ENCODE data around the gene NAT14. TPM values are rescaled to one million over a fixed set of nuclear protein-coding genes. Genes with fewer than 3 reads are reported as not detected.

NAT14 gene
- total RNA-seq, 2 donors from 2014 or later, result 51.3 to 67.1 TPM

- H3K27ac Mint-ChIP-seq, result no peak overlapping the region
- H3K9me3 Mint-ChIP-seq, result no peaks in the 10 kb centered on the region
- WGBS, 2 experiments (ENCODE audit: insufficient coverage in 1 of 2, insufficient read length in 1 of 2), result 91 to 92% methylated on average over 16 to 19 of the region's 19 CpGs
Measured at GRCh38 chr19:55474269-55475265, 10.4 kb upstream of the NAT14 start.

GRCh38 chr19:55476100-55476775 is 8.8 kb upstream of the NAT14 start, which contains the start of gene ZNF628:
ZNF628 (plus strand) TSS chr19:55476617; CDS start chr19:55479911, 3,294 bp downstream.
- no peak for TF ChIP-seq CTCF (conservative IDR thresholded peaks at IDR 0.05)
- WGBS, 2 experiments (ENCODE audit: insufficient coverage in 1 of 2, insufficient read length in 1 of 2), result 0 to 3% methylated on average over 5 to 52 of the region's 61 CpGs
- no peaks in the 10 kb centered on the region for H3K9me3 Mint-ChIP-seq
- Histone ChIP-seq H3K4me3 (ENCODE audit: low read length) (peak within 1 kb of the TSS; percentile 95), H3K27me3 (ENCODE audit: control insufficient read depth, insufficient read depth, low read length, poor library complexity, severe bottlenecking) (no peaks in the 10 kb centered on the region), H3K9me3 (ENCODE audit: control insufficient read depth, low read length) (no peaks in the 10 kb centered on the region), H3K36me3 (ENCODE audit: control insufficient read depth, insufficient read depth, low read length) (peaks cover 5% of the 10 kb centered on the region), H3K4me1 (ENCODE audit: control insufficient read depth, insufficient read depth, low read length) (no peaks in the 10 kb centered on the region), H3K27ac (ENCODE audit: low read depth, low read length) (peak within 1 kb of the TSS; percentile 76), H3K9ac (ENCODE audit: extremely low read depth, low read length, poor library complexity, severe bottlenecking) (peak within 1 kb of the TSS; percentile 30)
- no peaks in the 10 kb centered on the region for H3K27me3 Mint-ChIP-seq (ENCODE audit: insufficient read depth)
- peak within 1 kb of the TSS; percentile 95 for H3K27ac Mint-ChIP-seq
- H3K36me3 Mint-ChIP-seq (ENCODE audit: low read depth), result peaks cover 7% of the 10 kb centered on the region
- H3K4me3 Mint-ChIP-seq, result peak within 1 kb of the TSS; percentile 76
- peak; percentile 99 for DNase-seq
- H3K4me1 Mint-ChIP-seq, result peaks cover 17% of the 10 kb centered on the region

More at GRCh38 chr19:55474269-55475265, 10.4 kb upstream of the NAT14 start:
- Mint-ChIP-seq H3K4me3 (no peak overlapping the region), H3K4me1 (peaks cover 17% of the 10 kb centered on the region), H3K27me3 (ENCODE audit: insufficient read depth) (no peaks in the 10 kb centered on the region), H3K36me3 (ENCODE audit: low read depth) (peaks cover 3% of the 10 kb centered on the region)
- no peaks in the 10 kb centered on the region for H3K36me3 ChIP-seq (ENCODE audit: control insufficient read depth, insufficient read depth, low read length)
- no peak for TF ChIP-seq CTCF (conservative IDR thresholded peaks at IDR 0.05)
- no peak overlapping the region for H3K9ac ChIP-seq (ENCODE audit: extremely low read depth, low read length, poor library complexity, severe bottlenecking)
- no peak overlapping the region for H3K27ac ChIP-seq (ENCODE audit: low read depth, low read length)
- H3K9me3 ChIP-seq (ENCODE audit: control insufficient read depth, low read length), result no peaks in the 10 kb centered on the region
- no peak overlapping the region for H3K4me3 ChIP-seq (ENCODE audit: low read length)
- no peaks in the 10 kb centered on the region for H3K4me1 ChIP-seq (ENCODE audit: control insufficient read depth, insufficient read depth, low read length)
- peak; percentile 61 for DNase-seq
- no peaks in the 10 kb centered on the region for H3K27me3 ChIP-seq (ENCODE audit: control insufficient read depth, insufficient read depth, low read length, poor library complexity, severe bottlenecking)

- H3K27ac Mint-ChIP-seq, result peak overlapping the region; percentile 8
- WGBS, 2 experiments (ENCODE audit: insufficient coverage in 1 of 2, insufficient read length in 1 of 2), result 89 to 90% methylated on average over 13 of the region's 13 CpGs
Measured at GRCh38 chr19:55477905-55478304, 7.1 kb upstream of the NAT14 start.

More at GRCh38 chr19:55477905-55478304, 7.1 kb upstream of the NAT14 start:
- no peak overlapping the region for H3K9ac ChIP-seq (ENCODE audit: extremely low read depth, low read length, poor library complexity, severe bottlenecking)
- H3K36me3 ChIP-seq (ENCODE audit: control insufficient read depth, insufficient read depth, low read length), result peaks cover 5% of the 10 kb centered on the region
- Mint-ChIP-seq H3K4me3 (peak overlapping the region; percentile 76), H3K9me3 (no peaks in the 10 kb centered on the region), H3K36me3 (ENCODE audit: low read depth) (peaks cover 7% of the 10 kb centered on the region), H3K4me1 (peaks cover 17% of the 10 kb centered on the region), H3K27me3 (ENCODE audit: insufficient read depth) (no peaks in the 10 kb centered on the region)
- no peaks in the 10 kb centered on the region for H3K4me1 ChIP-seq (ENCODE audit: control insufficient read depth, insufficient read depth, low read length)
- H3K27ac ChIP-seq (ENCODE audit: low read depth, low read length), result no peak overlapping the region
- DNase-seq, result no peak
- H3K27me3 ChIP-seq (ENCODE audit: control insufficient read depth, insufficient read depth, low read length, poor library complexity, severe bottlenecking), result no peaks in the 10 kb centered on the region
- no peaks in the 10 kb centered on the region for H3K9me3 ChIP-seq (ENCODE audit: control insufficient read depth, low read length)
- no peak for TF ChIP-seq CTCF (conservative IDR thresholded peaks at IDR 0.05)
- H3K4me3 ChIP-seq (ENCODE audit: low read length), result peak overlapping the region; percentile 95
